IMR-90 (cell line): Measurements from ENCODE around the gene DLGAP4.

Source experiments
- MXI1 ChIP-seq: IDR thresholded peaks from 2 replicates; pipeline ENCODE4 v1.6.1; 2012; ENCODE audit warnings: low read depth, mild to moderate bottlenecking, low read length, moderate library complexity, borderline replicate concordance
- POLR2A ChIP-seq: IDR thresholded peaks from 2 replicates; pipeline ENCODE4 v1.6.1; 2012; ENCODE audit warnings: mild to moderate bottlenecking, low read depth, low read length
- RFX5 ChIP-seq: IDR thresholded peaks from 2 replicates; pipeline ENCODE4 v1.8.0; 2012; ENCODE audit warnings: low read depth, mild to moderate bottlenecking, low read length, moderate library complexity
- TF ChIP-seq, protein P1 (sequence below): conservative IDR thresholded peaks from 2 replicates; pipeline ENCODE4 v1.5.1; 2012; ENCODE audit warnings: mild to moderate bottlenecking, low read depth, low read length, improper control_type of control experiment

DNA sequence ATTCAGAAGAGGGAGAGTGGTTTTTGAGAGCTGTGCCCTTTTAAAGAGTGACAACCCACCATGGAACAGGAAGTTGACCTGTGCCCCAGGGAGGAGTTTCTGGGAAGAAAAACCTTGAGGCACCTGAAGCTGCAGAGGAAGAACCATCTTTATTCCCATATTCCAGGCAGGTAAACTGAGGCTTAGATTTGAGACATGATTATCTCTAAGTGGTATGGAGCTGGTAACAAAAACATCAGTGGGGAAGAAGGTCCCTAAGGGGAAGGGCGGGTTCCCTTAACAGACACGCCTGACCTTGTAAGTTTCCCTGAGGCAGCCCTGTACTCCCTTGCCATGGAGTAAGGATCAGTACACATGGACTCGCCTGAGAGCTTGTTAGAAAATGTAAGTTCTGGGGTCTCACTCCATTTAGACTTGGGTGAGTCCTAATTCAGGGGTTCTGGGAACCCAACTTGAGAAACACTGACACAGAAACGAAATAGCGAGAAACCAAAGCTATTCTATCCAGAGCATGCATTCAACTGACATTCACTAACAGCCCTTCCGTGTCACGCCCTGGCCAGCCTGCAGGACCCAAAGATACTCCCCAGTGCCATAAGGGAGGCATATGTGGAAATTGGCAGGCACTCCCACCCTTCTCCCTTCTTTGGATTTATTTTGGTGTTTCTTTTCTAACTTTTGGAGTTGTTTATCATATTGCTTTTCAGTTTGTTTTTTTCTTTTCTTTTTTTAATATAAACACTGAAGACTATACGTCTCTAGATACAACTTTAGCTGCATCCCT, 90.9 kb downstream of the DLGAP4 start:
- TF ChIP-seq RFX5 (no peak), POLR2A (no peak), MXI1 (no peak)
- TF ChIP-seq, protein P1, sequence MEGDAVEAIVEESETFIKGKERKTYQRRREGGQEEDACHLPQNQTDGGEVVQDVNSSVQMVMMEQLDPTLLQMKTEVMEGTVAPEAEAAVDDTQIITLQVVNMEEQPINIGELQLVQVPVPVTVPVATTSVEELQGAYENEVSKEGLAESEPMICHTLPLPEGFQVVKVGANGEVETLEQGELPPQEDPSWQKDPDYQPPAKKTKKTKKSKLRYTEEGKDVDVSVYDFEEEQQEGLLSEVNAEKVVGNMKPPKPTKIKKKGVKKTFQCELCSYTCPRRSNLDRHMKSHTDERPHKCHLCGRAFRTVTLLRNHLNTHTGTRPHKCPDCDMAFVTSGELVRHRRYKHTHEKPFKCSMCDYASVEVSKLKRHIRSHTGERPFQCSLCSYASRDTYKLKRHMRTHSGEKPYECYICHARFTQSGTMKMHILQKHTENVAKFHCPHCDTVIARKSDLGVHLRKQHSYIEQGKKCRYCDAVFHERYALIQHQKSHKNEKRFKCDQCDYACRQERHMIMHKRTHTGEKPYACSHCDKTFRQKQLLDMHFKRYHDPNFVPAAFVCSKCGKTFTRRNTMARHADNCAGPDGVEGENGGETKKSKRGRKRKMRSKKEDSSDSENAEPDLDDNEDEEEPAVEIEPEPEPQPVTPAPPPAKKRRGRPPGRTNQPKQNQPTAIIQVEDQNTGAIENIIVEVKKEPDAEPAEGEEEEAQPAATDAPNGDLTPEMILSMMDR, result no peak
